ENCODE results near the gene FHOD3.

- TF ChIP-seq CTCF (IDR thresholded peaks at IDR 0.05) (no peak), POLR2A (IDR thresholded peaks at IDR 0.05) (no peak)
Observed at GRCh38 chr18:36600548-36600947, 303.0 kb downstream of the FHOD3 start.
